Uterus (tissue), 4 donors: Measurements from ENCODE around the gene SND1. TPM values are rescaled to one million over a fixed set of nuclear protein-coding genes. Genes with fewer than 3 reads are reported as not detected.

ENCODE experiments used
- DNase-seq, 2 donors: peaks; one replicate each; pipeline ENCODE4 v3.0.0-alpha.2; 2019 to 2020
- H3K27ac ChIP-seq, 2 donors: fragments of 200-600 bp; sonication (generic); 1 replicate in 1 of 2; 2 replicates in 1 of 2; pipeline ENCODE4 v1.5.1; 2016 to 2018
- H3K27me3 ChIP-seq, 2 donors: fragments of 200-600 bp; sonication (generic); one replicate each; pipeline ENCODE4 v1.5.1; 2018 to 2019; ENCODE audit warnings: control low read depth in 1 of 2
- H3K36me3 ChIP-seq, 2 donors: fragments of 200-600 bp; sonication (generic); one replicate each; pipeline ENCODE4 v1.5.1; 2019; ENCODE audit warnings: control low read depth in 1 of 2
- H3K4me1 ChIP-seq, 2 donors: fragments of 200-600 bp; sonication (generic); one replicate each; pipeline ENCODE4 v1.5.1; 2018 to 2019; ENCODE audit warnings: control low read depth in 1 of 2
- H3K4me3 ChIP-seq, 2 donors: fragments of 200-600 bp; sonication (generic); 1 replicate in 1 of 2; 2 replicates in 1 of 2; pipeline ENCODE4 v1.5.1; 2018 to 2019; ENCODE audit warnings: mild to moderate bottlenecking in 1 of 2
- H3K9me3 ChIP-seq, 2 donors: fragments of 200-600 bp; sonication (generic); one replicate each; pipeline ENCODE4 v1.5.1; 2019; ENCODE audit warnings: control low read depth in 1 of 2
- POLR2A ChIP-seq, 2 donors: fragments of 450-650 bp; IDR thresholded peaks; one replicate each; pipeline ENCODE4 v1.6.1; 2016; ENCODE audit warnings: antibody characterized with exemption in 2 of 2, mild to moderate bottlenecking in 1 of 2, moderate library complexity in 1 of 2
- intact Hi-C: fragments of 100-400 bp; cut with DNase I; formaldehyde crosslinking; loops from one replicate; pipeline ENCODE4 v1.15.1; 2023; ENCODE audit warnings: low total_unique reads
- total RNA-seq, 4 donors: library from RNA; depleted of rRNA in 3 of 4; stranded (reverse); fragments of >200 nt in 3 of 4; gene quantifications; one replicate each; pipeline versions ENCODE4 v1.1.0 to v1.2.4, GENCODE V29; 2014 to 2023
- TF ChIP-seq, protein P1 (sequence below), 4 experiments: fragments of 200-600 bp in 2 of 4; fragments of 450-650 bp in 2 of 4; sonication (generic) in 2 of 4; IDR thresholded peaks; one replicate each; pipeline ENCODE4 v1.5.1; 2016 to 2019; ENCODE audit warnings: antibody characterized with exemption in 4 of 4, mild to moderate bottlenecking in 2 of 4, moderate library complexity in 1 of 4
- donor health status: DM: yes; HTN: yes; CAD: no.

The SND1 gene
- total RNA-seq, 4 donors from 2014 or later, result 54.8 to 192 (median 117) TPM

DNA sequence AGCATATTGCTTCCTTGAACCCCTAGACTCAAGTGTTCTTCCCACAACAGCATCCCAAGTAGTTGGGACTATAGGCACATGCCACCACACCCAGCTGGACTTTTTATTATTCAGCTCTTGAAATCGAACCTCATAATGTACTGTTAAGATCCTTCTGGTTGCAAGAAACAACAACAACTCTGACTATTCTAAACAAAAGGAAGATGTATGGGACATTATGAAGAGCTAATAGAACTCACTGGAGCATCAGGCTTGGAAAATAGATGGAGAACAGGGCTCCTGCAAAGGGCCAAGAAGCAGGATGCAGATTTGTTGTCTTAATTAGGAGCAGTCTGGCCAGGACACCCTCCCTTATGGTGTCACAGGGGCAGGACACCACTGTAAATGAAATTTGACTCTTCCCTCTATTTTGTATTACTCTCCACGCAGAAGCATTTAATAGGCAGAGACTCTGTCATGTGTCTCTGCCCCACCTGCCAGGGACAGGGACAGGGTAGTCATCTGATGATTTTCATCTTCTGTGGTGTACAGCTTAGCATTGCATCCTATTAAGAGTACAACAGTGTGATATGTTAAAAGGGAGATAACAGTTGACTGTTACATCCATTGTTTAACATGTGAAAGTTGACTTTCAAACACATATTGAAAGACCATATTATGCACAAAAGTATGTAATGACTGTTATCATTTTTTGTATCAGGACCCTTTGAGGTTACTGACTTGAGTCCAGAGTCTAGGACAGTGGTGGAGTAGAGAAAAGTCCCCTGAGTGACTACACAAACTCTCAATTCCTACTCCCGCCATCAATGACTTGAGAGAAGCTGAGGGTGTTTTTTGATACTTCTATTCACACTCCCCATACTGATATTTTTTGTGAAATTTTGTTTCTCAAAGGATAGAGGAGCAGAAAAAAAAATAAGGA lies 222.0 kb downstream of the SND1 start:
- Histone ChIP-seq H3K27me3 (no peaks in the 10 kb centered on the region), H3K9me3 (no peaks in the 10 kb centered on the region), H3K36me3 (no peaks in the 10 kb centered on the region), H3K27ac (no peak overlapping the region), H3K4me1 (no peaks in the 10 kb centered on the region), H3K4me3 (no peak overlapping the region)
- no peak for DNase-seq
- intact Hi-C loops, result no loop called here
- TF ChIP-seq, protein P1, sequence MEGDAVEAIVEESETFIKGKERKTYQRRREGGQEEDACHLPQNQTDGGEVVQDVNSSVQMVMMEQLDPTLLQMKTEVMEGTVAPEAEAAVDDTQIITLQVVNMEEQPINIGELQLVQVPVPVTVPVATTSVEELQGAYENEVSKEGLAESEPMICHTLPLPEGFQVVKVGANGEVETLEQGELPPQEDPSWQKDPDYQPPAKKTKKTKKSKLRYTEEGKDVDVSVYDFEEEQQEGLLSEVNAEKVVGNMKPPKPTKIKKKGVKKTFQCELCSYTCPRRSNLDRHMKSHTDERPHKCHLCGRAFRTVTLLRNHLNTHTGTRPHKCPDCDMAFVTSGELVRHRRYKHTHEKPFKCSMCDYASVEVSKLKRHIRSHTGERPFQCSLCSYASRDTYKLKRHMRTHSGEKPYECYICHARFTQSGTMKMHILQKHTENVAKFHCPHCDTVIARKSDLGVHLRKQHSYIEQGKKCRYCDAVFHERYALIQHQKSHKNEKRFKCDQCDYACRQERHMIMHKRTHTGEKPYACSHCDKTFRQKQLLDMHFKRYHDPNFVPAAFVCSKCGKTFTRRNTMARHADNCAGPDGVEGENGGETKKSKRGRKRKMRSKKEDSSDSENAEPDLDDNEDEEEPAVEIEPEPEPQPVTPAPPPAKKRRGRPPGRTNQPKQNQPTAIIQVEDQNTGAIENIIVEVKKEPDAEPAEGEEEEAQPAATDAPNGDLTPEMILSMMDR (IDR thresholded peaks at IDR 0.05), result no peak
- no peak for TF ChIP-seq POLR2A (IDR thresholded peaks at IDR 0.05)

DNA sequence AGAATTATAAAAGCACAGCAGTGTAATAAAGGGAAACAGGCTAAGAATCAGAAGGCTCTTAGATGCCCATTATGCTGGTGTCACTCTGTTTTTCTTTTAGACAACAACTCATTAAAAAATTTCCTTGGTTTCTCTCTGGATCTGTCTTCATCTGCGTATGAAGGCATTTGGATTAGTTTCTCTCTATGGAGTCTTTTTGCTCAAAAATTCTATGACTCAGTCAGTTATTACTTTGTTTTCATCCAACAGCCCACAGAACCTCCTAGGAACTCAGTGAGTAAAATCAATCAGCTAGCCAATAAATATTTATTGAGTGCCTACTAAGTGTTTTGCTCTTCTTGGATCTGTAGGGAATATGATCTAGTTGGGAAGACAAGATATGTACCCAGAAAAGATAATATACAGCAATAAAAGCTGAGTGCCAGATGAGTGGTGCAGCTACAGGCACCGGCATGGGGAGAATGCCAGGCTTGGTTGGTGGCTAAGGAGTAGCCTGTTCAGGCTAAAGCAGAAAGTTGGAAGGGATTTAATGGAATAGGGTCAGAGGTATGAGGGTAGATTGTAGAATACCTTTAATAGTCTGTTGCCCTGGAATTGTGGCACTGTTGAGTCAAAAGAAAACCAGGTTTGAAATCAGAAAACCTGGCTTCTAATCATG lies 223.1 kb downstream of the SND1 start:
- Histone ChIP-seq H3K36me3 (no peaks in the 10 kb centered on the region), H3K4me1 (no peaks in the 10 kb centered on the region), H3K27ac (no peak overlapping the region), H3K4me3 (no peak overlapping the region), H3K9me3 (no peaks in the 10 kb centered on the region), H3K27me3 (no peaks in the 10 kb centered on the region)
- intact Hi-C loops, result no loop called here
- no peak for DNase-seq
- TF ChIP-seq, protein P1 (IDR thresholded peaks at IDR 0.05), result no peak
- TF ChIP-seq POLR2A (IDR thresholded peaks at IDR 0.05), result no peak

DNA sequence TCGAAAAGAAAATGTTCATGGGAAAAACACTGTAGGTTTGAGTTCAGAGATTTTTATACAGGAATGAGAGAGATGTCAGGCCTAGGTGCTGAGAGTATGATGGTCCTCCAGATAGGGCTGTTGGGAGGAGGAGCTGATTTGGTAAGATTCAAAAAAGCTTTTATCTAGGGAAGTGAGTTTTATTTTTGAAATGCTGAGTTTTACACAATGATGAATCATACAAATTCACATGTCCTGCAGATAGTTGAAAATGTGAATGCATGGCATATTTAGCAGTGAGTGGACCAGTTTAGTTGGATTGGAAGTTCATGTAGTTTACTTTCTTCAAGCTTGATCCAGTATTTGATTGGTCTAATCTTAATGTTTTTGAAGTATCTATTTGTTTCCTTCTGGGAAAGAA lies 224.4 kb downstream of the SND1 start:
- no peak for DNase-seq
- TF ChIP-seq, protein P1 (IDR thresholded peaks at IDR 0.05), result no peak
- TF ChIP-seq POLR2A (IDR thresholded peaks at IDR 0.05), result no peak
- intact Hi-C loops, result no loop called here
- Histone ChIP-seq H3K27ac (no peak overlapping the region), H3K27me3 (no peaks in the 10 kb centered on the region), H3K4me1 (no peaks in the 10 kb centered on the region), H3K36me3 (no peaks in the 10 kb centered on the region), H3K4me3 (no peak overlapping the region), H3K9me3 (no peaks in the 10 kb centered on the region)

DNA sequence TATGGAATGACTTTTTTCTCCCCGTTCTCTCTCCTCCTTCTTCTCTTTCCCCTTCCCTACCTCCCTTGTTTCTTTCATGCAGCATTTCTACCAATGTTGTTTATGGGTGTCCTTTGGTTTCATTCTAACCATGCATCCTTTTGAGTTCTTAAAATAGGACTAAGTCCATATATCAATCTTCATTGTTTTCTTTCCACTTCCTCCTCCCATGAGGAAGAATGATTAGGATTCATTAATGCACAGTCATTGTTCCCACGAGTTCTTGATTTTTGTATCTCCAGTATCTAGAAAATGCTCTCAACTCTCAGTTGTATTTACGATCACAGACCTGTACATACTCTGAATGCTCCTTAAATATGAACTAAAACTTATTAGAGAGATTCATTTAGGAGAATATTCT lies 226.0 kb downstream of the SND1 start:
- no peak for TF ChIP-seq POLR2A (IDR thresholded peaks at IDR 0.05)
- TF ChIP-seq, protein P1 (IDR thresholded peaks at IDR 0.05), result no peak
- Histone ChIP-seq H3K27me3 (no peaks in the 10 kb centered on the region), H3K4me3 (no peak overlapping the region), H3K4me1 (no peaks in the 10 kb centered on the region), H3K9me3 (no peaks in the 10 kb centered on the region), H3K36me3 (no peaks in the 10 kb centered on the region), H3K27ac (no peak overlapping the region)
- DNase-seq, result no peak
- intact Hi-C loops, result no loop called here

DNA sequence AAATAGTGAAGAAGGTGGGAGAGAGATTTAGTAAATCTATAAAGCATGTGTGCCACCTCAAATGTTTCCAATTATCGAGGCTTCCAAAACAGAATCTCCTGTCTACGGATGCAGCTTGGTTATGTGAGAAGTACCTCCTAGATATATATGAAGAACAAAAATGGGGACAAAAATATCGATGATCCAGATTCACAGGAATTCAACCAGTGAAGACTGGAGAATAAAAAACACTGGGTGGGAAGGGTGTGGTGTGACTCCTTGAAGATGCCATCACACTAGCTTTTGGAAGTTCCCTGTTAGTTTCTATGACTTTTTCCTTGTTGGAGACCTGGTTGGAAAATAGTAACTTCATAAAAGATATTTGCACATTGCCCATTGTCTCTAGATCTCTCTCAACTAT lies 226.8 kb downstream of the SND1 start:
- TF ChIP-seq, protein P1 (IDR thresholded peaks at IDR 0.05), result no peak
- no peak for TF ChIP-seq POLR2A (IDR thresholded peaks at IDR 0.05)
- intact Hi-C loops, result no loop called here
- no peak overlapping the region for H3K4me3 ChIP-seq
- H3K36me3 ChIP-seq, result no peaks in the 10 kb centered on the region
- DNase-seq, result no peak
- no peak overlapping the region for H3K27ac ChIP-seq
- no peaks in the 10 kb centered on the region for H3K4me1 ChIP-seq
- no peaks in the 10 kb centered on the region for H3K27me3 ChIP-seq
- no peaks in the 10 kb centered on the region for H3K9me3 ChIP-seq
